ENCODE data around the gene INTS4. TPM values are rescaled to one million over a fixed set of nuclear protein-coding genes. Genes with fewer than 3 reads are reported as not detected.
"Not testable (repeated sequence)": the region's sequence is repeated elsewhere in the genome, so short reads cannot be mapped to it uniquely, and the experiment has no call there.

The INTS4 gene
- total RNA-seq, 1 experiment from 2014 or later, result 43.9 TPM

GRCh38 chr11:77966338-77966737 lies 28.1 kb downstream of the INTS4 start:
- TF ChIP-seq CTCF (IDR thresholded peaks at IDR 0.05; ENCODE audit: unreplicated experiment), result no peak
- Mint-ChIP-seq H3K4me1 (ENCODE audit: low read depth, unreplicated experiment) (no peaks in the 10 kb centered on the region), H3K9me3 (ENCODE audit: low read depth, unreplicated experiment) (no peaks in the 10 kb centered on the region), H3K27me3 (ENCODE audit: unreplicated experiment) (no peaks in the 10 kb centered on the region), H3K36me3 (ENCODE audit: insufficient read depth, unreplicated experiment) (no peaks in the 10 kb centered on the region), H3K4me3 (ENCODE audit: low read depth, unreplicated experiment) (no peak overlapping the region), H3K27ac (ENCODE audit: unreplicated experiment) (no peak overlapping the region)
- BruUV-seq (replicated peaks), result no TSS peak
- DNase-seq, result no peak
- intact Hi-C loops (cut with micrococcal nuclease; ENCODE audit: unreplicated experiment), result no loop called here
- CTCF ChIA-PET, result no interaction called here

- intact Hi-C loops (cut with micrococcal nuclease; ENCODE audit: unreplicated experiment), result no loop called here
- no peak for TF ChIP-seq CTCF (IDR thresholded peaks at IDR 0.05; ENCODE audit: unreplicated experiment)
- no TSS peak for BruUV-seq (replicated peaks)
- CTCF ChIA-PET, result no interaction called here
- H3K9me3 Mint-ChIP-seq (ENCODE audit: low read depth, unreplicated experiment), result no peaks in the 10 kb centered on the region
- H3K36me3 Mint-ChIP-seq (ENCODE audit: insufficient read depth, unreplicated experiment), result peaks cover 5% of the 10 kb centered on the region
- H3K27me3 Mint-ChIP-seq (ENCODE audit: unreplicated experiment), result no peaks in the 10 kb centered on the region
- no peak overlapping the region for H3K4me3 Mint-ChIP-seq (ENCODE audit: low read depth, unreplicated experiment)
- no peak overlapping the region for H3K27ac Mint-ChIP-seq (ENCODE audit: unreplicated experiment)
- no peak for DNase-seq
- no peaks in the 10 kb centered on the region for H3K4me1 Mint-ChIP-seq (ENCODE audit: low read depth, unreplicated experiment)
Measured at GRCh38 chr11:77959434-77959833, 35.0 kb downstream of the INTS4 start.

- CTCF ChIA-PET; H3K4me1 Mint-ChIP-seq (ENCODE audit: low read depth, unreplicated experiment); H3K27me3 Mint-ChIP-seq (ENCODE audit: unreplicated experiment); H3K36me3 Mint-ChIP-seq (ENCODE audit: insufficient read depth, unreplicated experiment); BruUV-seq (replicated peaks); H3K27ac Mint-ChIP-seq (ENCODE audit: unreplicated experiment); intact Hi-C loops (cut with micrococcal nuclease; ENCODE audit: unreplicated experiment); H3K4me3 Mint-ChIP-seq (ENCODE audit: low read depth, unreplicated experiment); H3K9me3 Mint-ChIP-seq (ENCODE audit: low read depth, unreplicated experiment); DNase-seq: not testable (repeated sequence)
Measured at GRCh38 chr11:77958583-77959177, 35.8 kb downstream of the INTS4 start.

DNA sequence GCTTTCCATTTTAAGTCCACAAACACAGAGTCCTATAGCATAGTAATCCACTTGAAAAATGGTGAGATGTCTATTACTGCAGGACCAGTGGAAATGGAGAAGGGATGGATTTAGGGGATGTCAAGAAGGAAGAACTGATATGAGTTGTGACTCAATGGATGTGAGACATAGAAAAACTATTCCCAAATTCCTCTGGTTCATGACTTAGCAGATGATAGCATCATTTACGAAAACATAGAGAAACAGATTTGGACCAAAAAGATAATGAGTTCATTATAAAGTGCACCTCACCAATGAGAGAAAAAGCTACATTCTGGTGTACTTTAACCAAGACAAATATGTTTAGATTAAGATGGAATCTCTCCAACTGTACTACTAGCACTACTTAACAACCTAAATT lies 51.2 kb downstream of the INTS4 start:
- DNase-seq; H3K27ac Mint-ChIP-seq (ENCODE audit: unreplicated experiment); BruUV-seq (replicated peaks); H3K36me3 Mint-ChIP-seq (ENCODE audit: insufficient read depth, unreplicated experiment); H3K4me3 Mint-ChIP-seq (ENCODE audit: low read depth, unreplicated experiment); H3K9me3 Mint-ChIP-seq (ENCODE audit: low read depth, unreplicated experiment); H3K27me3 Mint-ChIP-seq (ENCODE audit: unreplicated experiment); H3K4me1 Mint-ChIP-seq (ENCODE audit: low read depth, unreplicated experiment); intact Hi-C loops (cut with micrococcal nuclease; ENCODE audit: unreplicated experiment); CTCF ChIA-PET: not testable (repeated sequence)

GRCh38 chr11:77942465-77942864 lies 52.0 kb downstream of the INTS4 start:
- H3K36me3 Mint-ChIP-seq (ENCODE audit: insufficient read depth, unreplicated experiment); H3K27me3 Mint-ChIP-seq (ENCODE audit: unreplicated experiment); CTCF ChIA-PET; BruUV-seq (replicated peaks); H3K27ac Mint-ChIP-seq (ENCODE audit: unreplicated experiment); H3K4me1 Mint-ChIP-seq (ENCODE audit: low read depth, unreplicated experiment); DNase-seq; H3K4me3 Mint-ChIP-seq (ENCODE audit: low read depth, unreplicated experiment); H3K9me3 Mint-ChIP-seq (ENCODE audit: low read depth, unreplicated experiment); intact Hi-C loops (cut with micrococcal nuclease; ENCODE audit: unreplicated experiment): not testable (repeated sequence)

DNA sequence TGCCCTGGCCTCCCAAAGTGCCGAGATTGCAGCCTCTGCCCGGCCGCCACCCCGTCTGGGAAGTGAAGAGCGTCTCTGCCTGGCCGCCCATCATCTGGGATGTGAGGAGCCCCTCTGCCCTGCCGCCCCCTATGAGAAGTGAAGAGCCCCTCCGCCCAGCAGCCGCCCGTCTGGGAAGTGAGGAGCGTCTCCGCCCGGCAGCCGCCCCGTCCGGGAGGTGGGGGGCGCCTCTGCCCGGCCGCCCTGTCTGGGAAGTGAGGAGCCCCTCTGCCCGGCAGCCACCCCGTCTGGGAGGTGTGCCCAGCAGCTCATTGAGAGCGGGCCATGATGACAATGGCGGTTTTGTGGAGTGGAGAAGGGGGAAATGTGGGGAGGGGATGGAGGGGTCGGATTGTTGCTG lies 60.9 kb downstream of the INTS4 start:
- H3K36me3 Mint-ChIP-seq (ENCODE audit: insufficient read depth, unreplicated experiment); H3K4me3 Mint-ChIP-seq (ENCODE audit: low read depth, unreplicated experiment); H3K9me3 Mint-ChIP-seq (ENCODE audit: low read depth, unreplicated experiment); intact Hi-C loops (cut with micrococcal nuclease; ENCODE audit: unreplicated experiment); BruUV-seq (replicated peaks); CTCF ChIA-PET; H3K27ac Mint-ChIP-seq (ENCODE audit: unreplicated experiment); DNase-seq; H3K4me1 Mint-ChIP-seq (ENCODE audit: low read depth, unreplicated experiment); H3K27me3 Mint-ChIP-seq (ENCODE audit: unreplicated experiment): not testable (repeated sequence)

DNA sequence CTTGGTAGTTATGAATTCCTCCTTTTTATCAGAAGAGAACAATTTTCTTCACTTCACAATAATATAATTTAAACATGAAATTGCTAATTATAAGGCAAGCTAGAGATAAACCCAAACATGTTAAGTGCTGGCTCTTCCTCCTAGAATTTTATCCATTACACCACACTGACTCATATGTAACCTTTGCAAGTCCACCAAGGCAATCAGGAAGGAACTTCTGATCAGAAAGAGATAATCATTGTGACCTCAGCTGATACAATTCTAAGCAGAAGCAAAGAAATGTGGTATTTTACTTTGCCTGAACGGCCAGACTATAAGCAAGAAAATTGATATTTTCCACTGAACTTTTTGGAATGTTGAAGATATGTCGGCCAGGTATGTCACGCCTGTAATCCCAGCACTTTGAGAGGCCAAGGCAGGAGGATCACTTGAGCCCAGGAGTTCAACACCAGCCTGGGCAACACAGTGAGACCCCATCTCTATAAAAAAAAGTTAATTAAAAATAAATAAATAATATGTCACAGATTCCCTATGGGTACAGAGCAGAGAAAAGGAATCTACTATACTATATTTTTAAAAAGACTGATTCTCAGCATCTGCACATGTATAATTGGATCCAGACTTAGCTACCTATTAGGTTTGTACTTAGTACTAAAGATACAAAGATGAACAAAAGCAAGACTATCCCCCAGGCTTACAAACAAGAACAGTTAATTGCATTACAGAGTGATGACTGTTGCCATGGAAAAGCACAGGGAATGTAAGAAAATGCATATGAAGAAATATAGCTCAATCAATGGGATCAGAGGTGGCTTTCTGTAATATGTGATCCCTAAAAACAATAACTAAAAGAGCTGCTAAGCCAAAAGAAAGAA lies 63.9 kb downstream of the INTS4 start:
- H3K4me1 Mint-ChIP-seq (ENCODE audit: low read depth, unreplicated experiment); BruUV-seq (replicated peaks); H3K27ac Mint-ChIP-seq (ENCODE audit: unreplicated experiment); H3K4me3 Mint-ChIP-seq (ENCODE audit: low read depth, unreplicated experiment); H3K9me3 Mint-ChIP-seq (ENCODE audit: low read depth, unreplicated experiment); CTCF ChIA-PET; H3K27me3 Mint-ChIP-seq (ENCODE audit: unreplicated experiment); intact Hi-C loops (cut with micrococcal nuclease; ENCODE audit: unreplicated experiment); DNase-seq; H3K36me3 Mint-ChIP-seq (ENCODE audit: insufficient read depth, unreplicated experiment): not testable (repeated sequence)

DNA sequence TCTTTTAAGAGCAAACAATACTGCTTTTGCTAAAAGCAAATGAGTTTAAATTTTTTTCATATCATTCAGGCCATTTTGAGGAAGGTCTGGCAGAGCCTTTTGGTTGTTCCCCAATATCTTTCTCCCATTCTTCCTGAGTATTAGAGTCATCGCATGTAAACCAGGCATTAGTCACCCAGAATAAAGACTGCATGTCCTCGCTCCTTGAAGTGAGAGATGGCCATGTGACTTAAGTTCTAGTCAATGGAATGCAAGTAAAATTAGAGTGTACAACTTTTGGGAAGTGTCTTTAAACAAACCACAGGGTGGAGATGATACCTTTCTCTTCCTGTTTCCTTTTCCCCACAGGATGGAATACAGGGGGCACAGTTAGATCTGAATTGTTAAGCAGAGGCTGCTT lies 76.8 kb downstream of the INTS4 start:
- H3K9me3 Mint-ChIP-seq (ENCODE audit: low read depth, unreplicated experiment); DNase-seq; intact Hi-C loops (cut with micrococcal nuclease; ENCODE audit: unreplicated experiment); H3K36me3 Mint-ChIP-seq (ENCODE audit: insufficient read depth, unreplicated experiment); H3K27ac Mint-ChIP-seq (ENCODE audit: unreplicated experiment); H3K27me3 Mint-ChIP-seq (ENCODE audit: unreplicated experiment); CTCF ChIA-PET; BruUV-seq (replicated peaks); H3K4me3 Mint-ChIP-seq (ENCODE audit: low read depth, unreplicated experiment): not testable (repeated sequence)
- peaks cover 19% of the 10 kb centered on the region for H3K4me1 Mint-ChIP-seq (ENCODE audit: low read depth, unreplicated experiment)
